Ovary (tissue), 3 donors: ENCODE results near the gene NIPAL4.

Experiments used
- EP300 ChIP-seq: sonication (generic); formaldehyde crosslinking; IDR thresholded peaks from one replicate; pipeline ENCODE4 v1.6.1; 2017; ENCODE audit warnings: antibody characterized with exemption
- POLR2A ChIP-seq: fragments of 450-650 bp; IDR thresholded peaks from one replicate; pipeline ENCODE4 v1.6.1; 2017; ENCODE audit warnings: antibody characterized with exemption, mild to moderate bottlenecking, moderate library complexity
- TF ChIP-seq, protein P1 (sequence below), 3 donors: fragments of 450-650 bp in 2 of 3; fragments of 200-600 bp in 1 of 3; IDR thresholded peaks; one replicate each; pipeline versions ENCODE4 v1.5.1 to v1.8.0; 2016 to 2022; ENCODE audit warnings: antibody characterized with exemption in 3 of 3, mild to moderate bottlenecking in 1 of 3
- donor health status: DM: no; HTN: no; CAD: no.

DNA sequence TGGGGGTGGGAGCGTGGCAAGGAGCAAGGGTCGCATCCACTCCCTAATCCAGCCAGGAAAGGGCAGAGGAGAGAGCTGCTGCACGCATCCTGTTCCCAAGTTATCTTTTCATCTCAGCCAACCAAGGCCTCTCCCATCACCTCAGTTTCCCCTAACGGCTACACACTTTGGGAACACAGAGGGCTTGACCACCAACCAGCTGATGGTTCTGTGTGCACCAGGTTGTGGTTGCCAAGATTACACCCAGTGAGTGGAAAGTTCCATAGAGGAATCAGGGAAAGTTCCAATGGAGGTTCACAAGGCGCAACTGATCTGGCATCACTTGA, 61.7 kb downstream of the NIPAL4 start:
- TF ChIP-seq, protein P1, sequence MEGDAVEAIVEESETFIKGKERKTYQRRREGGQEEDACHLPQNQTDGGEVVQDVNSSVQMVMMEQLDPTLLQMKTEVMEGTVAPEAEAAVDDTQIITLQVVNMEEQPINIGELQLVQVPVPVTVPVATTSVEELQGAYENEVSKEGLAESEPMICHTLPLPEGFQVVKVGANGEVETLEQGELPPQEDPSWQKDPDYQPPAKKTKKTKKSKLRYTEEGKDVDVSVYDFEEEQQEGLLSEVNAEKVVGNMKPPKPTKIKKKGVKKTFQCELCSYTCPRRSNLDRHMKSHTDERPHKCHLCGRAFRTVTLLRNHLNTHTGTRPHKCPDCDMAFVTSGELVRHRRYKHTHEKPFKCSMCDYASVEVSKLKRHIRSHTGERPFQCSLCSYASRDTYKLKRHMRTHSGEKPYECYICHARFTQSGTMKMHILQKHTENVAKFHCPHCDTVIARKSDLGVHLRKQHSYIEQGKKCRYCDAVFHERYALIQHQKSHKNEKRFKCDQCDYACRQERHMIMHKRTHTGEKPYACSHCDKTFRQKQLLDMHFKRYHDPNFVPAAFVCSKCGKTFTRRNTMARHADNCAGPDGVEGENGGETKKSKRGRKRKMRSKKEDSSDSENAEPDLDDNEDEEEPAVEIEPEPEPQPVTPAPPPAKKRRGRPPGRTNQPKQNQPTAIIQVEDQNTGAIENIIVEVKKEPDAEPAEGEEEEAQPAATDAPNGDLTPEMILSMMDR (IDR thresholded peaks at IDR 0.05), result no peak
- TF ChIP-seq POLR2A, result no peak
- no peak for TF ChIP-seq EP300
